Stimulated activated CD4-positive, alpha-beta T cell treated with anti-CD3 and anti-CD28 coated beads, Interleukin-1b, Interleukin-23, amount 100 ng/mL, for 1 hour (primary cell): ENCODE data around the gene SLC22A12.

Experiments used
- DNase-seq, 2 donors: peaks; one replicate each; pipeline ENCODE4 v3.0.0-alpha.2; 2020; ENCODE audit warnings: low read depth in 2 of 2

The SLC22A12 gene

GRCh38 chr11:64649291-64649697 lies 58.3 kb downstream of the SLC22A12 start:
- DNase-seq = no peak

- DNase-seq = no peak
Measured at GRCh38 chr11:64650923-64651523, 60.0 kb downstream of the SLC22A12 start.
